ENCODE measurements around the gene PPARG.
A peak's percentile ranks its signal among the peaks of the same experiment; 100 is the strongest.
"Not testable (repeated sequence)": the region's sequence is repeated elsewhere in the genome, so short reads cannot be mapped to it uniquely, and the experiment has no call there.

PPARG gene

DNA sequence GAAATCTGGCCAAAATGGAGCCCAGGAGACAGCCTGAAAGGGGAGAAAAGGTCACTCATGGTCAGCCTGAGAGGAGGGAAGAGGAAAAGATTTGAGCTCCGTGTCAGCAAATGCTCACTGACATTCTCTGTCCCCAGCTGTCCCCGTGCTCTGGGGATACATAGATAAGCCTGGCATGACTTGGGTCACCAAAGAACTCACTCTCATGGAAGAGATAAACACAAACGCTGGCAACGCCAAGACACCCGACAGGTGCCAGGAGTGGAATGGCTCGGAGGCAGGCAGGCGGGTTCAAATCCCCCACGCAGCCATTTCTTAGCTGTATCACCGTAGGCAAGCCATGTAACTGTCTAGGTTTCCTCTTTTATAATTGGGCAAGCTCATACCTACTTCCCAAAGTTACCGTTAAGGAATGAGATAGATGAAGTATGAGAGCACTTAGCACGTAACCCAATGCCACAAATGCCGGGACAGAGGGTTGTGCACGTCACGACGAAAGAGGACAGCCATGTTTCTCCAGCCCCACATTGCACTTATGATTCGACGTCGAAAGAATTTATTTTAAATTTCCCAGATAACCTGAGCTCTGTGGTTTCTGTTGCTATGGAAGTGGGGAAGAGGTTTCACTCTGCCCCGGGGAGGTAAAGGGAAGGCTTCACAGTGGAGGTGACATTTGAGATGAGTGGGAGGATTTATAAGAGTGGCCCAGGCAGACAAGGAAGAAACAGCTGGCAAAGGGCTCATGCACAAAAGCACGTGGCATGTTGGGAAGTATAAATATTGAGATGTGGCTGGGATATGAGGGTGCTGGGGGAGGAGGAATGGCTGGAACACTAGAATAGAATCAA, 154.0 kb downstream of the PPARG start:
- DNase-seq (ENCODE audit: low read depth) = no peak

- DNase-seq (ENCODE audit: low read depth) = no peak
Measured at GRCh38 chr3:12443781-12444522, 155.1 kb downstream of the PPARG start.

DNA sequence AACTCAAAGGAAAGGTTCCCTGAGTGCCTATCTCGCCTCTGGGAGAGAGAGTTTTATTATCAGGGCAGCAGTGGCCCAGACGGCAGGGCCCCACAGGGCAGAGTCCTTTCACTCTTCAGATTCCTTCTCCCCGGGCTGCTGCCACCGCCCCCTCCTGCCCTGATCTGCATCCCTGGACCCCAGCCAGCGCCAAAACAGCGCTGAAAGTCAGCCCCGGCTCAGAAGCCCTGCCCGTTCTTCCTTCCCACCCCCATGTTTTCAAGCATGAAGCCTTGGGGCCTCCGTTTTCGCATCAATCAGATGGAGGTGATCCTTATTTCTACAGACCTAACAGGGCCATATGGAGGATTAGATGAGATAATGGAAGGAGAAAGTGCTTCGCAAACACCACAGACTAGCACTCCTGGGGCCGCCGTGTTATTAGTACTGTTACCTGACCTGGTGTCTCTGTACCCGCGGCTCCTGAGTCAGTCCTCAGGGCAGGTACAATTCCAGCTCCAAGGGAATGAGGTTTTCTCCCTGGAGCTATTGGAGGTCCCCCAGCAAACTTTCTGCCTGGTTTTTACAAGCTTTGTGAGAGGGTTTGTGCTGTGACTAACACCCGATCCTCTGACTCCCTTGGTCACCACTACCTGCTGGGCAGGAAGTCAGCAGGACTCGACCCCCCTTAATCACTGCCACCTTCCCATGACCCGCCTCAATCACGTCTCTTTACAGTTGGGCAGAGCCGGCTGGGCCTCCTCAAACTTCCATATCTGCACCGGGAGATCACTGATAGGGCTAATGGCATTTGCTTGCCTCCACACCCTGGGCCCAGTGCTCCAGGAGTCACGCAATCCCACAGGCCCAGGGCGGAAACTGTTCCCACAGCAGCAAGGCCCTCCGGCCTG, 156.0 kb downstream of the PPARG start:
- DNase-seq (ENCODE audit: low read depth) = peak; percentile 65

DNA sequence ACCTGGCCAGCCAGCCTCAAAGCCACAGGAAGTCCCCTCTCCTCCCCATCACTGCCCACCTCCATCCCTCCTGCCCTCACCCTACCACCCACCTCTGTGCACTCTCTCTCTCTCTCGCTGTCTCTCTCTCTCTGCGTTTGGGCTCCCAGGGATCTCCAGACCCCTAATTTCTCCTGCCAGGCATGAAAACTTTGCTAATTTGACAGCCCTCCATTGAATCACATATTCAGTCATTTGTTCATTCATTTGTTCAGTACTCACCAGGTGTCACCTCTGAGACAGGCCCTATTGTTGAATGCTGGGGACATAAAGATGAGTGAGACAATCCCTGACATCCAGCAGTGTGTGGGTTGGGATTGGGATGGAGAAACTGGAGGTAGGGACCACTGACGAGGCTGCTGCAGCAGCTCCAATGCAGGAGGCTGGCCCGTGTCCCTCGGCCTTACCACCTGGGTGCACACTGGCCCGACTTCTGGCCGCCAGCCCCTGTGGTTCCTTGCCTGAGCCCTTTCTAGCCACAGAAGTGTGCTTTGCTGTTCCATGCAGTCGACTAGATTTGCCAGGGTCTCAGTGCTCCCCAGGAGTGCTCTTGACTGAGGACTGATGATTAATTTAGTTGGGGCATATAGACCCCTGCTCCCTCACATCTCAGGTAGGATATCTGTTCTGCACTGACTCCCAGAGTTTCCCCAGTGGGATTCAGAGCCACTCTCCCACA, 156.8 kb downstream of the PPARG start:
- DNase-seq (ENCODE audit: low read depth) = no peak

GRCh38 chr3:12446298-12446697, 157.4 kb downstream of the PPARG start:
- no peak for DNase-seq (ENCODE audit: low read depth)

- no peak for DNase-seq (ENCODE audit: low read depth)
Measured at GRCh38 chr3:12447075-12447474, 158.2 kb downstream of the PPARG start.

- not testable (repeated sequence) for DNase-seq (ENCODE audit: low read depth)
Measured at GRCh38 chr3:12448404-12449202, 159.7 kb downstream of the PPARG start.

DNA sequence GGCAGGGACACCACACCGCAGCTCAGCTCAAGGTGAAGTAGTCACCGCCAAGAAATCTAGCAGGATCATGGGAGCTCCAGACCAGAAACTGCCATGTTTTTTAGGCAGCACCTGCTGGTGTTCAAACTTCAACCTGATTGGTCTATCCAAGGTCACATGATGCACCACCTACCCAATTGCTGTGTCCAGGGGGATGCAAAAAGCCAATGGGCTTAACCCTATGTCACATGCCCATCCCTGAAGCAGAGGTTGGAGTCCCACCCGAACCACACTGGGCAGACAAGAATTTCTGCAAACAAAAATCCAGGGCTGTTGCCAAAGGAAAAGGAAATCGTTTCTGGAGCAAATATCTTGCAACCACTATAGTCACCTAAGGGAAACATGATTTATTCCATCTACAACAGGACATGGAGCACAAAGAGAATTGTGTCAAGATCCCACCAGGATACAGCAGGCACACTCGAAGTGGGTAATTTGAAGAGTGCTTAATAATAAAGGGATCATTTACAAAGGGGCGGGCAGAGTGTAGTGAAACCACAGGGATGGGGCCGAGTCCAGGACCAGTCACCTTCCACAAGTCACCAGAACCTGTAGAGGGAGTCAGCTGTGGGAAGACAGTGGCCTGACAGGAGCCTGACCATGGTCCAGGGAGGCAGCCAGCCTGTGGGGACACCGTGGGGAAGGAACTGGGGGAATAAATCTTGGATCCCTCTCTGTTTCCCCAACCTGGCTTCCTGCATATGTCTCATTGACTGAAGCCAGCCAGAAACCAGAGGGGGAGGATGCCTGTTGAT, 161.2 kb downstream of the PPARG start:
- no peak for DNase-seq (ENCODE audit: low read depth)

DNA sequence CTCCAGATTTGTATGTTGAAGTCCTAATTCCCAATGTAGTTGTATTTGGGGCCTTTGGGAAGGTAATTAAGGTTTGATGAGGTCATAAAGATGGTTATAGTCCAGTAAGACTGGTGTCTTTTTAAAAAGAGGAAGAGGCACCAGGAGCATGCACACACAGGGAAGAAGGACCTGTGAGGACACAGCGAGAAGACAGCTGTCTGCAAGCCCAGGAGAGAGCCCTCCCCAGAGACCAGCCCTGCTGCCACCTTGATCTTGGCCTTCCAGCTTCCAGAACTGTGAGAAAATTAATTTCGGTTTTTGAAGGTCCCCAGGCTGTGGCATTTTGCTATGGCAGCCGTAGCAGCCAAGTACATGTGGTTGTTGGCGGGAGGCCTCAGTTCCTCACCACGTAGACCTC, 162.6 kb downstream of the PPARG start:
- DNase-seq (ENCODE audit: low read depth) = no peak

DNA sequence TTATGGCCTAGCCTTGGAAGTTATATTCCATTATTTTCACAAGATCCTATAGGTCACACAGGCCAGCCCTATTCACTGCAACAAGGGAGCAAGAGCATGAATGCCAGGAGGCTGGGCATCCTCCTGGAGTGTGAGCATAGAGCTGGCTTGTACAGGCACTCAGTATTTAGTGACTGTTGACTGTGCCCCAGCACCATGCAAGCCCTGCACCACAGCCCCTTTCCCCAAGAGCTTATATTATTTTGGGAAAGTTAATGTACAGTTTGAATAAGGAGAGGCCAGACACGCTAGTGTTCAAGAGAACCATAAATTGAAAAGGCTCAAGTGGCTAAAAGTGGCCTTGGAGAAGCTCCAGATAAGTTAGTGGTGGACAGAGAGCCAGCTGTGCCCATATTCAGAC, 163.1 kb downstream of the PPARG start:
- no peak for DNase-seq (ENCODE audit: low read depth)

- no peak for DNase-seq (ENCODE audit: low read depth)
Measured at GRCh38 chr3:12452361-12453330, 163.8 kb downstream of the PPARG start.

DNA sequence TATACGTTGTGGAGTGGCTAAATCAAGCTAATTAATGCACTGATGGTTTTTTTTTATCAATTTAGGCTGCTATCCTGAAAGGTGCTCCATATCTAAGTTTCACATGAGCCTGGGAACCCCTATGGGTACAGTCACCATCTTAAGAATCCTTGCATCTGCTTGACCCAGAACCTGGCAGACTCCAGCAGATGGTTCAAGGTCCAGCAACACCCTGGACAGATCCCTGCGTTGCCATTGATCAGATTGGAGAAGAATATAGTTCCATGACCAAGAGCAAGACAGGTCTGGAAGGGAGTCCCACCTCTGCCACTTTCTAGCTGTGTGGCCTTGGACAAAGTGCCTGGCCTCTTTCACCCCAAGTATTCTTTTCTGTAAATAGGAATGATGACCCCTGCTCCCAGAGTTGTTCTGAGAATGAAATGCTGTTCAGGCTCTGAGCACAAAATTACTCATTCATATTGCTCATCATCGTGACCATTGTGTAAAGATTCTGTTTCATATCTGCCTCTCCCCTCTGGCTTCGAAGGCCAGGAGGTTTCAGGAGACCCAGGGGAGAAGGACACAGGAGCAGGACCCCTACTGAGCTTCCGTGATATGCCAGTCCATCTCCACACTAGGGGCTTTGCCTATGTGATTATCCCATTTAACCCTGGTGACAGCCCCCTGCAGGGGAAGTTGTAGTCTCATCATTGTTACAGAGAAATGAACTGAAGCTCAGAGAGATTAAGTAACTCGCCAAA, 165.4 kb downstream of the PPARG start:
- DNase-seq (ENCODE audit: low read depth) = peak; percentile 80

GRCh38 chr3:12454816-12455121, 165.9 kb downstream of the PPARG start:
- DNase-seq (ENCODE audit: low read depth) = peak; percentile 81

GRCh38 chr3:12455740-12456139, 166.9 kb downstream of the PPARG start:
- no peak for DNase-seq (ENCODE audit: low read depth)

GRCh38 chr3:12456441-12456840, 167.6 kb downstream of the PPARG start:
- DNase-seq (ENCODE audit: low read depth) = no peak

DNA sequence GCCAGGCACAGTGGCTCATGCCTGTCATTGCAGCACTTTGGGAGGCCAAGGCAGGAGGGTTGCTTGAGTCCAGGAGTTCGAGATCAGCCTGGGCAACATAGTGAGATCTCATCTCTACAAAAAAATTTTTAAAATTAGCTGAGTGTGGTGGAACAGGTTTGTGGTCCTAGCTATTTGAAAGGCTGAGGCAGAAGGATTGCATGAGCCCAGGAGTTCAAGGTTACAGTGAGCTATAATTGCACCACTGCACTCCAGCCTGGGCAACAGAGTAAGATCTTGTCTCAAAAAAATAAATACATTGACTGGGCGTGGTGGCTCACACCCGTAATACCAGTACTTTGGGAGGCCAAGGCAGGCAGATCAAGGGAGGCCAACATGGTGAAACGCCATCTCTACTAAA, 168.5 kb downstream of the PPARG start:
- DNase-seq (ENCODE audit: low read depth) = not testable (repeated sequence)

DNA sequence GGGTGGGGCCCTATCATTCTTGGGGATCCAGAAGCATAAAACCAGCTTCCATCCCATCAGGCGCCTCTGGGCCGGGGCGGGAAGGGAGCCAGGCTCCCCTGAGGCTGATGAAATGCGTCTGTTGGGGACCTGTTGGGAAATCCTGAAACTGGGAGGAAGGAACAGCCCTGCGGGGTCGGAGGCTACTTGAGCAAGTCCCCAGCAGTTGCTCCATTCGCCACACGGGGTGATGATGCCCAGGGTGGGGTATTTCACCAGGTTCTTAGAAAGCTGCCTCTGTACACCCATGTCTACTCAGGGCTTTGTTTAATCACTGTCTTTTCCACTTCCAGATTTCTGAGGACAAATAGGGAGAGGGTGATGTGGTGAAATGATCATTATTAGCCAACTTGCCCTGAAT, 170.0 kb downstream of the PPARG start:
- DNase-seq (ENCODE audit: low read depth) = peak; percentile 10

DNA sequence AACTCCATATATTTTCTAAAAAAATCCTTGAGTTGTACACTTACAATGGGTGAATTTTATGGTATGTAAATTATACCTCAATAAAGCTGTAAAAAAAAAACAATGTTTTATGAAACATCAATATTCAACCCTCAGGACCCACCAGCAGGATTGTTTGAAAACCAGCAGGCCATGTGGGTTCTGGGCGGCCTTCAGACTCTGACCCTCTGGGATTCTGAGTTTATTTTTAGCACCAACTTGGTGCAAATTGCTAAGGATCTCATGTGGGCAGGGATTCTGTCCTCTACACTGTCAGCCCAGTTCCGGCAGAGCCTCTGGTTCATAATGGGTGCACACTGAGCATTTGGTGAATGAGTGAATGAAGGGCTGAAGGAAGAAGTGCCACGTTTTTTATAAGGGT, 171.3 kb downstream of the PPARG start:
- no peak for DNase-seq (ENCODE audit: low read depth)

All from ELR (cell line).